Liver (tissue), 3 donors: ENCODE results near the gene KRT85.

ENCODE experiments used
- ATF3 ChIP-seq: IDR thresholded peaks from 2 replicates; pipeline ENCODE4 v1.6.1; 2016; ENCODE audit warnings: antibody characterized with exemption
- CTCF ChIP-seq: fragments of 150-350 bp; IDR thresholded peaks from 2 replicates; pipeline ENCODE4 v1.5.1; 2017; ENCODE audit warnings: improper control_type of control experiment, low read depth, low read length; ENCODE audit not compliant: missing input control
- EGR1 ChIP-seq, 2 donors: IDR thresholded peaks; 2 replicates each; pipeline ENCODE4 v1.6.1; 2016 to 2018; ENCODE audit warnings: antibody characterized with exemption in 2 of 2, low read depth in 2 of 2
- FOXA1 ChIP-seq: IDR thresholded peaks from 2 replicates; pipeline ENCODE4 v1.6.1; 2016; ENCODE audit warnings: antibody characterized with exemption
- GABPA ChIP-seq, 2 donors: IDR thresholded peaks in 1 of 2; conservative IDR thresholded peaks in 1 of 2; 2 replicates each; pipeline ENCODE4 v1.6.1; 2016; ENCODE audit warnings: antibody characterized with exemption in 2 of 2, mild to moderate bottlenecking in 1 of 2, moderate library complexity in 1 of 2
- HNF4A ChIP-seq, 2 donors: conservative IDR thresholded peaks; 2 replicates each; pipeline ENCODE4 v1.6.1; 2016; ENCODE audit warnings: antibody characterized with exemption in 2 of 2, mild to moderate bottlenecking in 2 of 2
- JUND ChIP-seq, 2 donors: IDR thresholded peaks; 2 replicates each; pipeline ENCODE4 v1.6.1; 2016; ENCODE audit warnings: antibody characterized with exemption in 2 of 2
- RAD21 ChIP-seq, 2 donors: IDR thresholded peaks; 2 replicates each; pipeline ENCODE4 v1.6.1; 2016; ENCODE audit warnings: antibody characterized with exemption in 2 of 2, mild to moderate bottlenecking in 2 of 2
- REST ChIP-seq: IDR thresholded peaks from 2 replicates; pipeline ENCODE4 v1.6.1; 2016; ENCODE audit warnings: antibody characterized with exemption, mild to moderate bottlenecking
- RXRA ChIP-seq, 2 donors: IDR thresholded peaks; 2 replicates each; pipeline ENCODE4 v1.6.1; 2017 to 2018; ENCODE audit warnings: antibody characterized with exemption in 2 of 2, mild to moderate bottlenecking in 1 of 2
- SP1 ChIP-seq: IDR thresholded peaks from 2 replicates; pipeline ENCODE4 v1.6.1; 2018; ENCODE audit warnings: antibody characterized with exemption, mild to moderate bottlenecking
- TAF1 ChIP-seq: conservative IDR thresholded peaks from 2 replicates; pipeline ENCODE4 v1.6.1; 2016; ENCODE audit warnings: antibody characterized with exemption, mild to moderate bottlenecking
- TF ChIP-seq, protein P1 (sequence below): IDR thresholded peaks from 2 replicates; pipeline ENCODE4 v1.6.1; 2016; ENCODE audit warnings: antibody characterized with exemption
- TF ChIP-seq, protein P2 (sequence below): IDR thresholded peaks from 2 replicates; pipeline ENCODE4 v1.6.1; 2016; ENCODE audit warnings: antibody characterized with exemption
- donor health status: healthy.
- donor health status: healthy.

DNA sequence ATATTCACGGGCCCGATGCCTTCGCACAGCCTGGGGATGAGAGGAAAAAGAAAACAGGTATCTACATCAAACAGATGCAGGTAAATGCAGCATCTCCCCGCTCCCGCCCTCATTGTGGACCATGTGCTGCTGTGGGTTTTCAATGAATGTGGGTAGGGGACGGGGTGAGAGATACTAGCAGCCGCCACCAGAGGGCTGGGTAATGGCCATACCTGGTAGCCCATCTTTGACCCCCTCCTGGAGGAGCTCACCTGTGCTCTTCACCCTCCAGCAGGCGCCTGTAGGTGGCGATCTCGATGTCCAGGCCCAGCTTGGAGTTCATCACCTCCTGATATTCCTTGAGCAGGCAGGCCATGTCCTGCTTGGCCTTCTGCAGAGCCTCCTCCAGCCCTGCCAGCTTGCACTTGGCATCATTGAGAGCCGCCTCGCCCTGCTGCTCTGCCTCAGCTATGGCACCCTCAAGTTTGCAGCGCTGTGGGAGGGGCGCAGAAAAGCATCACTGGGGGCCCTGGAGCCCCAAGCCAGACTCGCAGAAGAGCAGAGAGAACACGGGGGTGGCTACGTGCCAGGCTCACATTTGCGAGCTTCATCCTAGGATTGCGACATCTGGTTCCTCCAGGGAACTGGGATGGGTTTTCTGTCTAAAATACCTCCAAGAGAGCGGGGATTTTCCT lies 28.6 kb upstream of the KRT85 start:
- no peak for TF ChIP-seq CTCF
- TF ChIP-seq RAD21 (IDR thresholded peaks at IDR 0.05) = no peak
- TF ChIP-seq, protein P1, sequence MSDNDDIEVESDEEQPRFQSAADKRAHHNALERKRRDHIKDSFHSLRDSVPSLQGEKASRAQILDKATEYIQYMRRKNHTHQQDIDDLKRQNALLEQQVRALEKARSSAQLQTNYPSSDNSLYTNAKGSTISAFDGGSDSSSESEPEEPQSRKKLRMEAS = no peak
- no peak for TF ChIP-seq REST
- TF ChIP-seq JUND (IDR thresholded peaks at IDR 0.05) = no peak
- TF ChIP-seq SP1 = no peak
- no peak for TF ChIP-seq RXRA (IDR thresholded peaks at IDR 0.05)
- TF ChIP-seq TAF1 = no peak
- no peak for TF ChIP-seq FOXA1
- TF ChIP-seq, protein P2, sequence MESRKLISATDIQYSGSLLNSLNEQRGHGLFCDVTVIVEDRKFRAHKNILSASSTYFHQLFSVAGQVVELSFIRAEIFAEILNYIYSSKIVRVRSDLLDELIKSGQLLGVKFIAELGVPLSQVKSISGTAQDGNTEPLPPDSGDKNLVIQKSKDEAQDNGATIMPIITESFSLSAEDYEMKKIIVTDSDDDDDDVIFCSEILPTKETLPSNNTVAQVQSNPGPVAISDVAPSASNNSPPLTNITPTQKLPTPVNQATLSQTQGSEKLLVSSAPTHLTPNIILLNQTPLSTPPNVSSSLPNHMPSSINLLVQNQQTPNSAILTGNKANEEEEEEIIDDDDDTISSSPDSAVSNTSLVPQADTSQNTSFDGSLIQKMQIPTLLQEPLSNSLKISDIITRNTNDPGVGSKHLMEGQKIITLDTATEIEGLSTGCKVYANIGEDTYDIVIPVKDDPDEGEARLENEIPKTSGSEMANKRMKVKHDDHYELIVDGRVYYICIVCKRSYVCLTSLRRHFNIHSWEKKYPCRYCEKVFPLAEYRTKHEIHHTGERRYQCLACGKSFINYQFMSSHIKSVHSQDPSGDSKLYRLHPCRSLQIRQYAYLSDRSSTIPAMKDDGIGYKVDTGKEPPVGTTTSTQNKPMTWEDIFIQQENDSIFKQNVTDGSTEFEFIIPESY = no peak
- no peak for TF ChIP-seq EGR1 (IDR thresholded peaks at IDR 0.05; ENCODE audit: low read depth in 2 of 2)
- TF ChIP-seq GABPA (IDR thresholded peaks at IDR 0.05 in 1 of 2, conservative IDR thresholded peaks at IDR 0.05 in 1 of 2) = no peak
- TF ChIP-seq ATF3 = no peak
- no peak for TF ChIP-seq HNF4A (conservative IDR thresholded peaks at IDR 0.05)
